Measurements from ENCODE around the gene USP25. TPM values are rescaled to one million over a fixed set of nuclear protein-coding genes. Genes with fewer than 3 reads are reported as not detected.

USP25 gene
- total and polyA plus RNA-seq, 2 experiments from 2014 or later = 11.8 to 49.2 TPM

- TF ChIP-seq ZNF462 (CRISPR knock-in tag; IDR thresholded peaks at IDR 0.05) = no peak
Observed at GRCh38 chr21:15853126-15853525, 123.3 kb downstream of the USP25 start (continued).

GRCh38 chr21:15856813-15857212, 127.0 kb downstream of the USP25 start:
- Mint-ChIP-seq H3K9me3 (no peaks in the 10 kb centered on the region), H3K27me3 (ENCODE audit: insufficient read depth, low read depth, poor library complexity) (peaks cover 2% of the 10 kb centered on the region), H3K4me1 (no peaks in the 10 kb centered on the region), H3K36me3 (ENCODE audit: low read depth) (peaks cover 14% of the 10 kb centered on the region; the same call in 2 of the 3 replicates), H3K27ac (no peak overlapping the region), H3K4me3 (no peak overlapping the region)
- H3K4me3 ChIP-seq = no peak overlapping the region
- H3K27ac ChIP-seq (ENCODE audit: low read depth) = no peak overlapping the region
- H3K4me1 ChIP-seq (ENCODE audit: insufficient read depth) = no peaks in the 10 kb centered on the region
- no peak for TF ChIP-seq ZNF331 (CRISPR knock-in tag; IDR thresholded peaks at IDR 0.05; ENCODE audit: low read depth)
- TF ChIP-seq POLR2AphosphoS5 (IDR thresholded peaks at IDR 0.05; ENCODE audit: low read depth) = no peak
- TF ChIP-seq REST (IDR thresholded peaks at IDR 0.05; ENCODE audit: unreplicated experiment) = no peak
- no peak for TF ChIP-seq EZH2 (IDR thresholded peaks at IDR 0.05; ENCODE audit: low read depth, unreplicated experiment)
- TF ChIP-seq CREB1 (CRISPR knock-in tag; IDR thresholded peaks at IDR 0.05; ENCODE audit: low read depth) = no peak
- no peak for TF ChIP-seq NANOG (IDR thresholded peaks at IDR 0.05; ENCODE audit: borderline replicate concordance)
- H3K4me2 ChIP-seq = no peak overlapping the region
- H4K20me1 ChIP-seq (replicated peaks; ENCODE audit: insufficient read depth) = no peaks in the 10 kb centered on the region
- no peak for ATAC-seq
- H2AFZ ChIP-seq = no peak overlapping the region
- no peaks in the 10 kb centered on the region for H3K79me2 ChIP-seq (replicated peaks; ENCODE audit: insufficient read depth)
- DNase-seq (ENCODE audit: low spot score) = no peak
- no peaks in the 10 kb centered on the region for H3K9me2 ChIP-seq (ENCODE audit: insufficient read depth)
- H3K36me3 ChIP-seq (ENCODE audit: insufficient read depth) = no peaks in the 10 kb centered on the region
- no peaks in the 10 kb centered on the region for H3K27me3 ChIP-seq (ENCODE audit: insufficient read depth)
- no peaks in the 10 kb centered on the region for H3F3A ChIP-seq (replicated peaks; ENCODE audit: low read depth)

Measured in GM23338 (cell line).